ENCODE data around the gene ZFP62. TPM values are rescaled to one million over a fixed set of nuclear protein-coding genes. Genes with fewer than 3 reads are reported as not detected.

The ZFP62 gene
- total RNA-seq: 18.5 and 18.8 TPM in 2 replicates

DNA sequence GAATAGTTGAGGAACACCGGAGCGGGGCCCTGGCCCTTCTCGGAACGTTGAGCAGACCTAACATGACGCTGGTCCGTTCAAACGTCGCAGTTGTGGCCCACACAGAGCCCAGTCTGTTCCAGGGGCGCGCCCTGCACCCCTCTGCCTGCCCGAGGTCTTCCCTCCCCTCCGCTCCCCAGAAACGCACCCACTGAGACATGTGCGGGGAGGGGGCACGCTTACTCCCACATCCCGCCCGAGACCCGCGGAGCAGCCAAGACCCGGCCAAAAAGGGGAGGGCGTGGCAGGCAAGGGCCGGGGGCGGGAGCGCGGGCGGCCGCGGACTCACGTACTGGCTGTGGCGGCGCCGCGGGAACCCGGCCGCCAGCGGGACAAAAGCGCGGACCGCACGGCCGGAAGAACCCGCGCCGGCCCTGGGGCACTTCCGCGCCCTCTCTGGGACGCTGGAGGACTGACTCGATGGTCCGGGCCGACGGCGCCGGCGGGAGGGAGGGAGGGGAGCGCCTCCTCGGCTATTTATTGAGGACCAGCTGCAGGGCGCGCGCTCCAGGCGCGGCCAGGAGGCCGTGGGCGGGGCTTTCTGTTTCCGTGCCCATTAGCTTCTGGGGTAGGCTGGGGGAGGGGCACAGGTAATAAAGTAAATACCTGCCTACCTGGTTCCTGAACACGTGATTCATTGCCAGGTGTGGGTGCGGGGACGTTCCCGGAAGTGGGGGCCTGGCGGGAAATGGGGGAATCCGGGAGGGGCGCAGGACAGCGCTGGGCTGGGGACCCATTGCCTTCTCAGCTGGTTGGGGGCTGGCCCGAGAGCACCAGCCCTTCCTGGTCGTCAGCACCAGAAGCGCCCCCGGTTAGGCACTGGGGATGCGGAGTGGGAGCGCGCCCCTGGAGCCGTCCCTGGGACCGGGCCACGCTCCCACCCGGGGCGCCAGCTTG, at the start of gene ZFP62:
Gene ZFP62, minus strand, starts transcription at position 390 of the 936 bp plus-strand sequence. Its CDS starts 57 bp downstream, at position 333.

DNA sequence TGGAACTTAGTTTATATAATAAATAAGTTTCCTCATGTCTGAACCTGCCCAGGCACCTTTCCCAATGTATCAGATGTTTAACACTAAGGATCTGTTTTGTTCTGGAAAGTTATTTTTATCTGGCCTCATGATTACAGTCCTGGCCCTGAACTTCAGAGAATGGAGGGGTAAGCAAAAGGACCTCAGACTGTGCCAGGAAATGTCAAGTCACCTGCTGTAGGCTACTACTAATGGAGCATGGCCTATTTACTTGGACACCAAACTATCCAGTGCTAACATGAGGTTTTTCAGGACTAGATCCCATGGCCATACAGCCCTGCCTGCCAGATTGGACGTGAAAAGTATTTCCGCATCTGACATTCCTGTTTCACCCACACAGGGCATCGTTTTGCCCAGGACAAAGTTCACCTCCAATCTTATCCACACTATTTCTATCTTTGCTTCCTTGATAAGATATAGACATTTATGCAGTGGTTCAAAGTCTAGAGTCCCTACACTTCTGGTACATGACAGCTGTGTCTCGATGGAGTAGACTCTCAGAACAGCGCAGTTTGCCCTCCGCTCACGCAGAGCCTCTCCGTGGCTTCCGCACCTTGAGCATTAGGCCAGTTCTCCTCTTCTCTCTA, 37.7 kb upstream of the ZFP62 start, which contains the start of gene BTNL8:
Gene BTNL8, plus strand, starts transcription at position 539 of the 626 bp plus-strand sequence. CDS start 152 bp downstream, outside the sequence.

DNA sequence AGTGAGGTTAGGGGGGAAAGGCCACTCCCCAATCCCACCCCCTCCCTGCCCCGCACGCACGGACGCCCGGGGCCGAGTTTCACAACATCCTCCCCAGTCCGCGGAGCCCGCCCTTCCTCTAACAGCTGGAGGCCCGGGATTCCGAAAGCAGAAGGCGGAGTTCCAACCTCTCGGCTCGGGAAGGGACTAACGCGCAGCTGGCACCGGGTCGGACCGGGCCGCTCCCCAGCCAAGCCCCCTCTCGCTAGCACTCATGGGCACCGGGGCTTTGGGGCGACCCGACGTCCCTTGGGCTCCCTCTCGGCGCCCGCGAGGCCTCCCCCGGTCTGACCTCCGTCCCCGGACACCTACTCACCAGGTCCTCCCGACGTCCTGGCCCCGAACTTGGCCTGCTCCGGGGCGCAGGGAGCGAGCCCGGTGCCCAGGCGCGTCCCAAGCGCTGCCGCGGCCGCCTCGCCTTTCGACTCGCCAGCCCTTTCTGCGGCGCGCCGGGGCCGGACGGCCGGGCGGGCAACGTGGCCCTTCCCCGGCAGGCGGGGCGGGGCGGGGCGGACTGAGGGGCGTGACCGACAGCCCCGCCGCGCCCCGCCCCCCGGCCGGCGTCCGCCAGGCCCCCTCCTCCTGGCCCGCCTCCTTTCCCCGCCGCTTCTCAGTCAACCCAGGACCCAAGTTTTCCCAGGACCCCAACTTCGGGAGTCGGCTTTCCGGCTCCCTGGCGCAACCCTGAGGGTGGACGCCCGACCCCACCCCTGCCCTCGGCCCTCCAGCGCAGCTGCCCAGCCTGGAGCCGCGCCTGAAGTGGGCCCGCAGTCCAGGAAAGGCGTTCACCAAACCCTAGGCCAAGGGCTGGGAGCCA, 58.5 kb downstream of the ZFP62 start, which contains the start of gene MGAT1:
Gene MGAT1, minus strand, starts transcription at position 482 of the 856 bp plus-strand sequence. CDS start 9,835 bp downstream, outside the sequence.

Other genes with a start within 250 kb of the ZFP62 start
- under 0.01 and 0.15 TPM in 2 replicates for gene FLT4, start 211.7 kb downstream of the ZFP62 start, total RNA-seq
- gene OR2Y1, start 121.2 kb downstream of the ZFP62 start, total RNA-seq: not detected in 2 replicates
- 116 and 140 TPM in 2 replicates for gene MGAT1, start 58.5 kb downstream of the ZFP62 start, total RNA-seq
- not detected in 2 replicates for gene BTNL8, start 37.9 kb upstream of the ZFP62 start, total RNA-seq
- not detected in 2 replicates for gene BTNL3, start 127.6 kb upstream of the ZFP62 start, total RNA-seq
- gene BTNL9, start 179.0 kb upstream of the ZFP62 start, total RNA-seq: not detected in 2 replicates